ENCODE data around the gene MTFR1L.

The MTFR1L gene

GRCh38 chr1:25864434-25864833, 44.7 kb downstream of the MTFR1L start:
- DNase-seq: no peak

DNA sequence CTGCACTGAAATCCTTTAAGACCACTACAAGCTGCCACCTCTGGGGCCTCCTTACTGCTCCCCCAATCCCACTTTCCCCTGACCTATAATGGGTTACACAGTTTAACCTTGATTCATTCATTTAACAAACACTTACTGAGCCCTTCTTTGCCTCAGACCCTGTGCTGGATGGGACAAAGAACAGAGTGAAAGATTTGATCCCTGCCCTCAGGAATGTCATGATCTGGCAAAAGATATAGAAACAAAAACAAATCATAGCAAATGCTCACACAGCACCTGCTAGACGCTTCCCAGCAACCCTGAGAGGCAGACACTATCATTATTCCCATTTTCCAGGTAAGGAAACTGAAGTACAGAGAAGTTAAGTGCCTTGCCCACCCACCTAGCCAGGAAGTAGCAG, 46.5 kb downstream of the MTFR1L start:
- DNase-seq: no peak

DNA sequence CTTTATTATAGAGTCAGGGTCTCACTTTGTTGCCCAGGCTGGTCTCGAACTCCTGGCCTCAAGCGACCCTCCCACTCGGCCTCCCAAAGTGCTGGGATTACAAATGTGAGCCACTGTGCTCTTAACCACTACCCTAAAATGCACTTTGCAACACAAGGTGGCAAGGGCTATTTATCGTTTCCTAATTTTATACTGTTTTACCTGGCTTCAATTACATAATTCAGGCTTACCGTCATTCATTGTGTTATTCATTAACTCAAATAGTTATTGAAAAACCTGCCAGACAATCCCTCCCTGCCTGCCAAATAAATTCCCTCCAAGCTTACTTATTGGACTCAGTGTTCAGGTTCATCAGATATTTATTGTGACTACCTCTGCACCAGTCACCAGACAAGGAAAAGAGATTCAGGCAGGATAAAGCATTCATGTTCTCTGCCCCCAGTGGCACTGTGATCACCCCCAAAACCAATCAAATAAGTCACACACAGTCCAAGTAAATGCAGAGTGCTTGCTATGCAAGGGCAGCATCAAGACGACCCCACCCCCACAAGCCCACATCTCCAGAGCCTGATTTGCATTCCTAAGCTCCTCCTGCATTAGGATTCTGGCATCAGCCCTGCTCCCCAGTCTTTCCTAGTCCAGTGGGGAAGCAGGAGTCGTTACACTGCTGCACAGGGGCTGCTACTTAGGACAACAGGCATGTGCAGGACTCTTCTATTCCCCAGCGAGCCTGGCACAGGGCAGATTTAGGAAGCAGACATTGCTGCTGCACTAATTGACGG, 47.6 kb downstream of the MTFR1L start:
- DNase-seq: no peak

GRCh38 chr1:25869909-25870606, 50.3 kb downstream of the MTFR1L start:
- no peak for DNase-seq

GRCh38 chr1:25870614-25871013, 50.9 kb downstream of the MTFR1L start:
- DNase-seq: no peak

DNA sequence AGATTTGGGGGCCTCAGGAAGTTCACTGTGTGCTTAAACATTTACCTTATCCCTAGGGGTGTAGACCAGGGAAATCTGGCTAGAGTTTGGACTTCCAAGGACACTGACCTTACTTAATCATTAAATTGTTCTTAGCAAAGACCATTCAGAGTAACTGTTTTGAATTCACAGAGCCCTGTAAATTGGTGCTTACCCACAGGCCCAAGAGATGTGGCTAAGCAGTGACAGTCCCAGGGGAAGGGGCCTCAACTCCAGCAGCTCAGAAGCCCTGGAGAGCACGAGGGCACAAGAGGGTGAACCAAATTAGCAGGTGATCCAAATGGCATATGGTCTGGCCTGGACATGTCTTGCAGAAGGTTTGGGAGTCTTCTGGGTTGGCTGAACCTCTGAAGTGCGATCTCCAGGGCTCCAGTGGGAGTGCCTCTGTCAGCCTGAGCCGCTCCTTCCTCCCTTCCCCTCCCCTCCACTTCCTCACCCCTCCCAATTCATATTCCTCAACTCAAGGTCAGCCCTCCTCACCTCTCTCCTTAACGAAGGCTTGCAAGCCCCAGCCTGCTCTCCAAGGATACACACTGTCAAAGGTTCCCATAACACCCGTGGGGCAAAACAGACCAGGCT, 51.4 kb downstream of the MTFR1L start:
- DNase-seq: no peak

- no peak for DNase-seq
These were observed 52.1 kb downstream of the MTFR1L start for GRCh38 chr1:25871704-25872494.

DNA sequence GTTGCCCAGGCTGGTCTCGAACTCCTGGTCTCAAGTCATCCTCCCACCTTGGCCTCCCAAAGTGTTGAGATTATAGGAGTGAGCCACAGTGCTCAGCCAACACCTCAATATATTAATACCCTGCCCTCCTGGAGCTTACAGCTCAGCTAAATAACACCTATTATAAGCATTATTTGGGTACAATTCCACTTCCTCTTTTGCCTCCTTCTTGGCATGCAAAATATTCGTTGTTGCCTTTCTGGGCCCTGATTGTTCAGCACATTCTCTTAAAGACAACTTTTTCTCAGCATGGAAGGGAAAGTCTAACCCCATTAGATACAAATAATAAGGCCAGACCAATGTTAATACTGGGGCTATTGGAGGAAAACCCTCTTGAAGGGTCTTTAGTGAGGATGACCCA, 53.0 kb downstream of the MTFR1L start:
- no peak for DNase-seq

DNA sequence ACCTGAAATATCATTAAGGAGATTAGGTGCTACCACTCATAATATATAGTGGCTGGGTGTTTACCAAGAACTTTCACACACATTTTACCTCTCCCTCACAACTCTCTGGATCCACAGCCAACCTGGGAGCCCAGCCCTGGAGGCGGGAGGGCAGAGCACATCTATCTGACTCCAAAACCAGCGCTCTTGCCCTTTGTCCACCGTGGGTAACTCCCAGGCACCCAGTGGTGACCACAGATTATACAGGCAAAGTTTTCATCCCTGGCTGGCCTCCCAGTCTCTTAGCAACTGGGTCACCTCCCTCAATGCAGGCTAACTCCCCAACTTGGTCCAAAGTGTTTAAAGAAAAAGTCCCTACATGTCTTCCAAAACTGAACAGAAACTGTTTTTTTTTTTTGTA, 53.4 kb downstream of the MTFR1L start:
- DNase-seq: no peak

GRCh38 chr1:25874209-25874608, 54.5 kb downstream of the MTFR1L start:
- no peak for DNase-seq

DNA sequence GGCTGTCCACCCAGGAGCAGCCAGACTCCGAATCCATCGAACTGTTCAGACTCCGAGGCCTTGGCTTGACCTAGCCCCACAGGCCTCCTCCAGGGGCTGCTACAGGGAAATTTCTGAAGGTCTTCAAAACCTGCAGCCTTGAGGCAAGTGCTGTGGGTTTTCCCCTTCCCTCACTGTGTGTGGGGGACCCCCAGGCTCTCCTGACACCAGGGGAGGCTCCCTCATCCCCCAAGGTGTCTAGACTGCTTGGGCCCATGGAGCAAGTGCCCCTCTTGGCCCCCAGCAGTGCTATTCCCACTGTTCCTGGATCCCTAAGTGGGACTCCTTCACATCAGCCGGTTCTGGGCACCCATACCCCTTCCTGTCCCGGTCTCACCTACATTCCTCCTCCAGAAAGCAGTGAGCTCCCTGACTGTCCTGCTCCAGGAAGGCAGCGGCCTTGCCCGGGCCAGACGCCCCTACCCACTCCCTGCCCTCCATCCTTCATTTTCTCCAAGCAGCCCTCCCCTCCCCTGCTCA, 54.9 kb downstream of the MTFR1L start:
- DNase-seq: no peak

DNA sequence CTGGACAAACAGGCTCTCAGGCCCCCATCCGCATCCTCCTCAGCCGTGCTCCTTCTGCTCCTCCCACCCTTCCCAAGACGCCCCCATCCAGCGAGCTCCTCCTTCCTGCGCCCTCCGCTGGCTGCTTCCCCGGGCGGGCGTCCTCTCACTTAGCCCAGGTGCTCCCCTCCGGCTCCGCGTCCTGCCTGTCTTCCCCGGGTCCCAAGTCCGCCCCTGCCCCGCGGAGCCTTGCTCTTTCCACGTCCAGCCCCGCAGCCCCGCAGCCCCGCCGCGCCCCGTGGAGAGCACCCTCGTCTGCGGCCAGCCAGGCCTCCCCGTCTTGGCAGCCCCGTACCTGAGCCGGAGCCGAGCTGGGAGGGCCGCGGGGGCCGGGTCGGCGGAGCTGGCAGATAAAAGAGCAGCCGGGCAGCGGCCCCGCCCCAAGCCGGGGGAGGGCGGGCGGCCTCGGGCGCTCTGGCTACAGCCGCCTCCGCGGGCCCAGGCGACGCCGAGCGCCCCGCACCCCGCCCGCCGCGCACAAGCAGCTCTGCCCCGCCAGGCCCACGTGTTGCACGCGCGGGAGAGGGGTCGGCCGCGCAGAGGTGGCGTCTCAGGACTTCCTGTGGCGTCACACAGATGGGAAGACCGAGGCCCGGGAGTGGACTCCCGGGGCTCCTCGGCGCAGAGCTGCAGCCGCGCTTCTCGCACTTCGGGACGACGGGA, 55.6 kb downstream of the MTFR1L start, which contains the start of gene PAQR7:
Gene PAQR7 (minus strand): TSS at position 555 of the 702 bp plus-strand sequence. CDS start 11,869 bp downstream, outside the sequence.
- DNase-seq: no peak

DNA sequence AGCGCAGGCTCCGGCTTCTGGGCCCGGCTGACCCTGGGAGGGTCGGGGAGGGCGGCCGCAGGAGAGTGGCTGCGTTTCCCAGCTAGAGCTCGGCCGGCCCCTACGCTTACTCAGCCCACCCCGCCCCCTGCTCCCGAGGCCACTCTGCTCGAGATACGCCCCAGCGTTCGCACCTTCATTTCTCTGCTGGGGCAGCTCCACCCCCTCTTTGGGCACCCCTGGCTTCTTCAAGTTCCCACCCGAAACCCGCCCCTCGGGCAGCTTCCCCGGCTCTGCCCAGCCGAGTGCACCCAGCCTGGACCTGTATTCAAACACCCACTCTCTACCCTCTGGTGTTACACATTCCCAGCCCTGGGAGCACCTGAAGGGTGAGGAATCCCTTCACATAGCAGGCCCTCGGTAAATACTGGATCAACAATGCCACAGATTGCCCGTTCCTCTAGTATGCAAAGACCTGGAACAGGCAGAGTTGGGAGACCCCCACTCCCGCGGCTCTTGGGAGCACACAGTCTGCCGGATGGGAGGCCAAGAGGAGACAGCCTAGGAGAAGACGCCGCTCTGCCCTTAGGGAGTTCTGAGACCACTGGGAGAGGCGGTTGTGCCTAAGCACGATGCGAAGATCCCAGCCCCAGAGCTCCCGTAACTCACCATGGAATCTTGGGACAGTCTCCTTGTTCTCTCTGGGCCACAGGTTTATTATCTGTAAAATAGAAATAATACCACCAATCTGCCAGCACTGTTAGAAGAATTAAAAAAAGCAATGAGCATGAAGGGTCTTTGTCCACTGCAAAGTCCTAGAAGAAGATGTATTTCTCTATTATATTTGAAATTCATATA, 56.3 kb downstream of the MTFR1L start:
- DNase-seq: no peak

GRCh38 chr1:25876693-25877077, 56.9 kb downstream of the MTFR1L start:
- DNase-seq: no peak

- DNase-seq: no peak
These were observed 57.4 kb downstream of the MTFR1L start for GRCh38 chr1:25877155-25877554.

- no peak for DNase-seq
These were observed 58.9 kb downstream of the MTFR1L start for GRCh38 chr1:25878690-25879089.

DNA sequence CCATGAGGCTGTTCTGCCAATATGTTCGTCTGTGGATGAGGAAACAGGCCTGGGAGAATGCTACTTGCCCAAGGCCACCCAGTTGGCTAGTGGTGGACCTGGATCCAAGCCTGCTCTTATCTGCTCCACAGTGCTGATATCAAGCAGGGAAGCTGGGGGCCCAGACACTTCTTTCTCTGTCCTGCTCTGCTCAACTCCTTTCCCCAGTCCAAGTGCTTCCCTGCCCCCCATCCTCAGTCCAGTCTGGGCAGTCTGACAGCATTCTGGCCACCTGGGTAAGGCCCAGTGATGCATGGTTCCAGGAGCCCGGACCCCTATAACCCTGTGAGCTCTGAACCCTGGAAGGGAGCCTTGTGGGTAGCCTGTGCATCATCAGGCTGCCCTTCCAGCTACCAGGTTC, 59.9 kb downstream of the MTFR1L start:
- no peak for DNase-seq

- DNase-seq: no peak
These were observed 60.8 kb downstream of the MTFR1L start for GRCh38 chr1:25880518-25880917.

- no peak for DNase-seq
These were observed 61.5 kb downstream of the MTFR1L start for GRCh38 chr1:25881266-25881665.
